ENCODE measurements around the gene DHRS12.

The DHRS12 gene

DNA sequence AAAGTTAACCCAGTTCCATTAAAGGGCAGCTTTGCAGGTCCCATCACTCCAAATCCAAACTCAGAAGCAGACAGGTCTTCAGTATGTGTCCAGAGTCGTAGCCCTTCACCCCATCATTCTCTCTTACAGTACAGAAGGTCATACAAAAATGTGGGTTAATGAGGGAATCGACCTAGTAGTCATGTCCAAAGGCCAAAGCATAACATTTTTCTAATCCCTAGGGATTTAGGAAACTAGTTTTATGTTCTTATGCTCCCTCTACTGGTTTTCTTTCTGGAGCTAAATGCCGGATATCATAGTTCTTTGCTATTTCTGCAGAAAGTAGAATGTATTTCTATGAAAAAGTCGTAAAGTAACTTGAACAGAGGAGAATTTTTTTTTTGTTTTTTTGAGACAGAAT lies 72.2 kb downstream of the DHRS12 start:
- in situ Hi-C loops (cut with MboI; ENCODE audit: low sequenced_read_pairs) = no loop called here

DNA sequence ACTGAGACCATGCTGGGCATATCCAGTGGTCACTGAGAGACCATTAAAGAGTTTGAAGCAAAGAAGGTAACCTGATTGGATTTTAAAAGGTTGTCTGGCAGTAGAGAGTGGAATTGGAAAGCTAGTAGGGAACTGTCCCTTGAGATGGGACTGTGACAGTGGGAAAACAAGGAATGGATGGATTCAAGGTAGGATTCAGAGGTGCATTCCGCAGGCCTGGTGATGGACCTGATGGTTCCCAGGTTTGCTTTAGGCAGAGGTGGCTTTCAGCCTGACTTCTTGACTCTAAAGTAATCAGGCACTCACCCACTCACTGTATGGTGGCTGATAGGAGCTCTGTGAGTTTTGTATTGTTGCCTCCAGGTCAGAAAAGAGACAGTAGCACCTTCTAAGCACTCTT lies 73.0 kb downstream of the DHRS12 start:
- in situ Hi-C loops (cut with MboI; ENCODE audit: low sequenced_read_pairs) = no loop called here

DNA sequence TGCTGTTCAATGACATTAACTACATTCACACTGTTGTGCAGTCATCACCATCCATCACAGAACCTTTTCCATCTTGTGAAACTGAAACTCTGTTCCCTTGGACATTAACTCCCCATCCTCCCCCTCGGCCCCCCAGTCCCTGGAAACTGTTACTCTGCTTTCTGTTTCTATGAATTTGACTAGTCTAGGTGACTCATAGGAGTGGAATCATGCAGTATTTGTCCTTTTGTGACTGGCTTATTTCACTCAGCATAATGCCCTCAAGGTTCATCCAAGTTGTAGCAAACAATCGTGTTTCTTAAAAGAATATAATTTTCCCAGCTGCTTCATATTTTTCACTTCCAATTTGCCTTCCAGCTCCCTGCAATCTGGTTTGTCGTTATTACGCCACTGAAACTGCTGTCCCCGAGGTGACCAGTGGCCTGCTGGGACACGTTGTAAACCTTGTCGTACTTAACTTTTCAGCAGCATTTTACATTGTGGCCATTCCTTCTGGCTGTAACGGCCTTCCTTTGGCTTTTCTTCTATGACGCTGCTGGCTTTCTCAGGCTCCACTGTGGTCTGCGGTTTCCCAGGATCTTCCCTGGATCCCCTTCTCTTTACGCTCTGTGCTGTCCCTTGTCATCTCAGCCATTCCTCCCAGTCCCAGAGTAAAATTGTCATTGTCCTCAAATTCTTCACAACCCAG lies 74.0 kb downstream of the DHRS12 start:
- in situ Hi-C loops (cut with MboI; ENCODE audit: low sequenced_read_pairs) = no loop called here

DNA sequence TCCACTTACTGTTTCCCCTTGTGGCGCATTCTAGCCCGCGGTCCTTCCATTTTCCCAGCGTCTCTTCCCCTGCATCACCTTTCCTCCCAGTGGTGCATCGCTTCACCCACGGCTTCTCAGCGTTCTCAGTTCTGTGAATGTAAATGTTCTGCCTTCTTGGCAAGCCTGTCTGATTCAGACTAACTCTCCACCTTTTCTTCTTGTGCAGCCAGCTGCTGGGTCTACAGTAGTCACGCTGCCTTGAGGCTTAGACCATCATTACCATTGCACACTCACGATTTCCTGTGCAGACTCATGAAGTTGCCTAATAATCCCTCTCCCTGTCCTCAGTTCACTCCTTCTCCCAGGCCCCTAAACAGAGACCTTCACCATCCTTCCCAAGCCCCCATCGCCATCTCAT lies 75.0 kb downstream of the DHRS12 start:
- in situ Hi-C loops (cut with MboI; ENCODE audit: low sequenced_read_pairs) = no loop called here

DNA sequence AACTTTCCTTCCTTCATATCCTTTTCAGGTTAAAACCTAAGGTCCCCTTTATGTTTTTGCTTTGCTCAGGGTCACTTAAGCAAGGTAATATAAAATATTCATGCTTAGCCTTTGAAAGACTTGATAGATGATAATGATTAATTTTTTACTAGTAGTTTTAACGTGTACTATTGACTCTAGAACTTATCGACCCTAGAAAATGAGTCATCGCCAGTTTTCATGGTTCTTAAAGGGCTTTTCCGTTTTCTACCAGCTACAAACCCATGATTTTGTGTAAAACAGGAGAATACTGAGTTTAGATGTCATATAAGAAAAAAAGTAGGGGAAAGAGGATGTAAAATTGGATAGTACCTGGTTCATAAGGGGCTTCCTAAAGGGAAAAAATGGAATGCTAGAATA lies 75.7 kb downstream of the DHRS12 start:
- in situ Hi-C loops (cut with MboI; ENCODE audit: low sequenced_read_pairs) = no loop called here

DNA sequence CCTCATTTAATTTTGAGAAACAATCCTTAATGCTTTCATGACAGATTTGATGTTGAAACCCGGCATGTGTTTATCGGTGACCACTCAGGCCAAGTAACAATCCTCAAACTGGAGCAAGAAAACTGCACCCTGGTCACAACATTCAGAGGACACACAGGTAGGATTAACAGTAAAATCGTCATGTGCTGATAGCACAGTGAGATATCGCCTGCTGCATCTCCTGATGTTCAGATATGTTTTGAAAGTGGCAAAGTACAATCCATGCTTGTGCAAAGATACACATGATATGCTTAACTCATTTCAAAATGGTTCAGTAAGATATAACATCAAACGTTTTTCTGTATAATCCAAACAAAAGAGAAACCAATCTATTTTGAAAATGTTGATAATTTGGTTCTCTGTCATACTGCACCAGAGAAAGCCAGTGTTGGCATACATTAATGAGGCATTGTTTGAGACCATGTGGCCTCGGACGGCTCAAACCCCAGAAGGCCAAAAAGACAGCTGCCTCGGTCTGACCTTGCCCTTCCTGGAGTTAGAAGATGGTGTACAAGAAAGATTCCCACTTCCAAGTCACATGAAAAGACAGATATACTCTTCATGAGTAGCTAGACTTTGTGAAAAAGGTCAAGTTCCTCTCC lies 76.2 kb downstream of the DHRS12 start:
- in situ Hi-C loops (cut with MboI; ENCODE audit: low sequenced_read_pairs) = no loop called here

DNA sequence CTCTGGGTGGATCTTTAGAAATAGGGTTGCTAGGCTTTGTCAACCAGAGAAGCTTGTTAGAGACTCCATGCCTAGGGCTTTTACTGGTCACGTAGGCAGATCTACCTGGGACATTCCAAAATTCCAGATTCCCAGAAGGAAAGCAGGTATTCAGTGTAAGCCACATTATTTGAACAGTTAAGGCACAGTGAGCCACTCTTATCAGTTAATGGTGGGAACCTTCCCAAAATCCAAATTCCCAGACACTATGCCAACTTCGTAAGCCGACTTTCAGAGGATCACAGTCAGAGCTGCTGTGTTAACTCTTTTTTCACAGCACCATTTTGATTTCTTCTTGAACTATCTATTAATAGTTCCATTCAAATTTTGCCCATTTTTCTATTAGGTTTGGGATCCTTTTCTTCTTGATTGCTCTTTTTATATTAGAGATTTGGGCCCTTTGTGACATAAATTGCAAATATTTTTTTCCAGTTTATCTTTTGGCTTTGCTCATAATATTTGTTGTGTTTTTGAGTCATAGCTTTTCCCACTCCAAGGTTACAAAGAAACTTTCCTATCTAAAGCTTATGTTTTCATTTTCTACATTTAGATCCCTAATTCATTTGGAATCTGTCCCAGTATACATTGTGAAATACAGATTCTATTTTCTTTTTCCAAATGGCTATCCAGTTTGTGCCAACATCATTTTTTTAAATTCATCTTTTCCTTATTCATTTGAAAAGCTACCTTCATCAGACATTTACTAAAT lies 77.3 kb downstream of the DHRS12 start:
- in situ Hi-C loops (cut with MboI; ENCODE audit: low sequenced_read_pairs) = no loop called here

DNA sequence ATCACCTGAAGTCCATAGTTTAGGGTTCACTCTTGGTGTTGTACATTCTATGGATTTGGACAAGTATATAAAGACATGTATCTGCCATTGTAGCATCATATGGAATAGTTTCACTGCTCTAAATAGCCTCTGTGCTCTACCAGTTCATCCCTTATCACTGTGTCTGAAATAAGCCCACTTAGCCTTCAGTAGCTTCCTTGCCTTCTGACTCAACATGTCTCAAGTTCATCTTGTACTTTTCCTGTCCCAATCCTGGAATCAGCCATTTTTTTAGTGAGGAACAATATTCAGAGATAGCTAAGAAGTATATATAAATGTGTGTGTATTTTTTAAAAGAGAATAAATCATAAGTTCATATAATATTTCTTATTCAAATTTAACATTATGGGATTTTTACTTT lies 79.2 kb downstream of the DHRS12 start:
- in situ Hi-C loops (cut with MboI; ENCODE audit: low sequenced_read_pairs) = no loop called here

DNA sequence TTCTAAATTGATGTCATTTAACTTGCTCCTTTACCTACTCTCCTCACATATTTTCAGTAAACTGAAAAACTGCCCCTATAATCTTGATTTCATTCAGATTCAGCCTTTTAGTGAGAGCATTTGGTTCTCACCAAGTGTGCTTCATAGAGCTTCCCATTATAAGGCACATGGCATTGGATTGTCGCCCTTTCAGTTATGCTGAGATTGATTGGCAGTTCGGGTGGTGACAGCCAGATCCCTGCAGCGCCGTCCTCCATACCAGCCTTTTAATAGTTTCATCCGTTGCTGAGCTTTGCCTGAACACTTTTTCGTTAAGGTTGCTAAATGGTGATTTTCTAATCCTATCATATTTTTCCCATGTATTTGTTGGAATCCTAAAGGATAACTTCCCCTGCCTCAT lies 80.4 kb downstream of the DHRS12 start:
- in situ Hi-C loops (cut with MboI; ENCODE audit: low sequenced_read_pairs) = no loop called here

DNA sequence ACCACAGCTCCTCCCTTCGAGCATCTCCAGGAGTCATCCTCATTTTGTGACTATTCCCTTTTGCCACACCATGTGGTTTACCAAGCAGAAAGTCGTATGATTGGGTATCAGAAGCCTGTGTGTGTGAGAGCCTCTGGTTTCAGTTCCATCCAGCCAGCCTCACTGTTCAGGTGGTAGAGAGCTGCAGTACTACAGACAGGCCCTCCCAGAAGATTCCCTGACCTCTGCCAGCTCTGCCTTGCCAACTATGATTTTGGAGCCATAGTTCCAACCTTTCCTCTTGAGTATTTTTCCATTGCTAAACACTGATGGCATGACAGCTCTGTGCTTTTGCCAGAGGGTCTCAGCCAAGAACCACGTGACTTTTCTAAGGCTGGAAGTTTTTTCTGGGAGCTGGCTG lies 82.5 kb downstream of the DHRS12 start:
- in situ Hi-C loops (cut with MboI; ENCODE audit: low sequenced_read_pairs) = no loop called here

DNA sequence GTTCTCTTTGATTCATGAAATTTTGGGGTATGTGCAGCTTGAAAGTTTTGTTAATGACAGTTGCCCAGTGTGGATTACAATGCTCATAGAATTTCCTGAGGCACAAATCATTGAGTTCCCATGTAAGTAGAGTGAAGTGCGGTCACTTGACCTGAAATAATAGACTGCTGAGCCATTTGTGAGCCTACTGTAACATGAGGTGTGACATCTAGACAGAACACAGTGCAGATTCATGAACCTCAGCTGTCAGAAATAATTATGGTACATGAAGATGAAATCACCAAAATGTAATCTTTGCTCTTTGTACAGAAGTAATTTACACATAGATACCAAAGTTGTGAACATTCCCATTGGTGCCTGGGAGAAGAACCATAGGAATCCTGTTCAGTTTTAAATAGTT lies 84.6 kb downstream of the DHRS12 start:
- in situ Hi-C loops (cut with MboI; ENCODE audit: low sequenced_read_pairs) = no loop called here
